H9 (cell line): ENCODE results near the gene P4HTM. TPM values are rescaled to one million over a fixed set of nuclear protein-coding genes. Genes with fewer than 3 reads are reported as not detected.

Experiments used
- DNase-seq: peaks from one replicate; pipeline ENCODE4 v3.0.0-alpha.2; 2017
- H2AFZ ChIP-seq: one replicate; pipeline ENCODE4 v1.6.1; 2013; ENCODE audit warnings: mild to moderate bottlenecking, low read length, control low read depth, moderate library complexity
- H2AK5ac ChIP-seq: 2 replicates; pipeline ENCODE4 v1.6.1; 2013; ENCODE audit warnings: low read length, control low read depth, mixed read lengths; ENCODE audit not compliant: insufficient read length
- H2BK120ac ChIP-seq: one replicate; pipeline ENCODE4 v1.6.1; 2013; ENCODE audit warnings: low read depth, mild to moderate bottlenecking, low read length, control low read depth, inconsistent platforms; ENCODE audit not compliant: poor library complexity, severe bottlenecking
- H2BK12ac ChIP-seq: 2 replicates; pipeline ENCODE4 v1.6.1; 2013; ENCODE audit warnings: low read length, control low read depth, mixed read lengths, low read depth; ENCODE audit not compliant: insufficient read length
- H2BK15ac ChIP-seq: 2 replicates; pipeline ENCODE4 v1.6.1; 2013; ENCODE audit warnings: low read depth, low read length, control low read depth
- H2BK20ac ChIP-seq: one replicate; pipeline ENCODE4 v1.6.1; 2013; ENCODE audit warnings: low read depth, mild to moderate bottlenecking, low read length, control low read depth, inconsistent platforms; ENCODE audit not compliant: poor library complexity, severe bottlenecking
- H2BK5ac ChIP-seq: 2 replicates; pipeline ENCODE4 v1.6.1; 2013; ENCODE audit warnings: low read length, control low read depth, mixed read lengths; ENCODE audit not compliant: insufficient read length
- H3K14ac ChIP-seq: 2 replicates; pipeline ENCODE4 v1.6.1; 2013; ENCODE audit warnings: low read length, control low read depth; ENCODE audit not compliant: insufficient read depth
- H3K18ac ChIP-seq: 2 replicates; pipeline ENCODE4 v1.6.1; 2013; ENCODE audit warnings: low read depth, mild to moderate bottlenecking, mixed read lengths, low read length, control low read depth; ENCODE audit not compliant: insufficient read length
- H3K23ac ChIP-seq: 2 replicates; pipeline ENCODE4 v1.6.1; 2013; ENCODE audit warnings: low read length, control low read depth, mixed read lengths, low read depth; ENCODE audit not compliant: insufficient read length
- H3K23me2 ChIP-seq: 2 replicates; pipeline ENCODE4 v1.6.1; 2013; ENCODE audit warnings: low read depth, mild to moderate bottlenecking, mixed read lengths, low read length, control low read depth; ENCODE audit not compliant: insufficient read length, poor library complexity, severe bottlenecking
- H3K27ac ChIP-seq: 2 replicates; pipeline ENCODE4 v1.5.1; 2013; ENCODE audit warnings: low read length, control low read depth, mixed read lengths, low read depth; ENCODE audit not compliant: insufficient read length
- H3K27me3 ChIP-seq: 2 replicates; pipeline ENCODE4 v1.6.1; 2013; ENCODE audit warnings: low read length, control low read depth, inconsistent platforms; ENCODE audit not compliant: insufficient read depth
- H3K4ac ChIP-seq: 2 replicates; pipeline ENCODE4 v1.6.1; 2013; ENCODE audit warnings: low read depth, mild to moderate bottlenecking, control low read depth, inconsistent platforms, low read length, moderate library complexity
- H3K4me1 ChIP-seq: 2 replicates; pipeline ENCODE4 v1.6.1; 2013; ENCODE audit warnings: low read length, control low read depth, inconsistent platforms; ENCODE audit not compliant: insufficient read depth
- H3K4me2 ChIP-seq: 2 replicates; pipeline ENCODE4 v1.6.1; 2013; ENCODE audit warnings: low read length, control low read depth, mixed read lengths; ENCODE audit not compliant: insufficient read length, insufficient read depth
- H3K56ac ChIP-seq: 2 replicates; pipeline ENCODE4 v1.6.1; 2013; ENCODE audit warnings: low read depth, mild to moderate bottlenecking, mixed read lengths, low read length, control low read depth; ENCODE audit not compliant: insufficient read length
- H3K79me1 ChIP-seq: 2 replicates; pipeline ENCODE4 v1.6.1; 2013; ENCODE audit warnings: low read depth, mild to moderate bottlenecking, moderate library complexity, low read length, control low read depth, inconsistent platforms; ENCODE audit not compliant: insufficient read depth, poor library complexity, severe bottlenecking
- H3K79me2 ChIP-seq: 2 replicates; pipeline ENCODE4 v1.6.1; 2013; ENCODE audit warnings: low read length, control low read depth, inconsistent platforms; ENCODE audit not compliant: insufficient read depth
- H3K9ac ChIP-seq: 2 replicates; pipeline ENCODE4 v1.6.1; 2013; ENCODE audit warnings: low read length, control low read depth, mixed read lengths; ENCODE audit not compliant: insufficient read length; ENCODE audit errors: extremely low read depth
- H3K9me3 ChIP-seq: one replicate; pipeline ENCODE4 v1.6.1; 2013; ENCODE audit warnings: low read depth, low read length, inconsistent platforms; ENCODE audit not compliant: control insufficient read depth
- H3T11ph ChIP-seq: one replicate; pipeline ENCODE4 v1.6.1; 2013; ENCODE audit warnings: mild to moderate bottlenecking, low read length, control low read depth, inconsistent platforms
- H4K20me1 ChIP-seq: one replicate; pipeline ENCODE4 v1.6.1; 2013; ENCODE audit not compliant: control insufficient read depth, insufficient read length, insufficient read depth
- H4K5ac ChIP-seq: 2 replicates; pipeline ENCODE4 v1.6.1; 2013; ENCODE audit warnings: low read depth, mild to moderate bottlenecking, mixed read lengths, low read length, control low read depth; ENCODE audit not compliant: insufficient read length
- H4K8ac ChIP-seq: replicated peaks from 2 replicates; pipeline ENCODE4 v1.6.1; 2013; ENCODE audit warnings: low read length, control low read depth, mixed read lengths, low read depth; ENCODE audit not compliant: insufficient read length
- H4K91ac ChIP-seq: 2 replicates; pipeline ENCODE4 v1.6.1; 2013; ENCODE audit warnings: low read depth, mild to moderate bottlenecking, moderate library complexity, mixed read lengths, low read length, control low read depth; ENCODE audit not compliant: insufficient read length
- H3K27ac Mint-ChIP-seq, 3 experiments: 2 replicates in 2 of 3; 3 replicates in 1 of 3; pipeline ENCODE4 v1.8.0; 2020 to 2021; ENCODE audit warnings: mixed read lengths in 3 of 3, mild to moderate bottlenecking in 1 of 3, moderate library complexity in 1 of 3
- H3K27me3 Mint-ChIP-seq: 2 replicates; pipeline ENCODE4 v1.8.0; 2021; ENCODE audit warnings: low read depth, mild to moderate bottlenecking, moderate library complexity, mixed read lengths
- H3K36me3 Mint-ChIP-seq, 3 experiments: 2 replicates in 2 of 3; 3 replicates in 1 of 3; pipeline ENCODE4 v1.8.0; 2020 to 2021; ENCODE audit warnings: low read depth in 3 of 3, mixed read lengths in 3 of 3; ENCODE audit not compliant: insufficient read depth in 1 of 3
- H3K4me1 Mint-ChIP-seq, 2 experiments: 2 replicates each; pipeline ENCODE4 v1.8.0; 2020; ENCODE audit warnings: mixed read lengths in 2 of 2
- H3K4me3 Mint-ChIP-seq, 2 experiments: 2 replicates in 1 of 2; 3 replicates in 1 of 2; pipeline ENCODE4 v1.8.0; 2020 to 2021; ENCODE audit warnings: mild to moderate bottlenecking in 2 of 2, mixed read lengths in 2 of 2, moderate library complexity in 1 of 2
- H3K9me3 Mint-ChIP-seq, 2 experiments: 2 replicates in 1 of 2; 3 replicates in 1 of 2; pipeline ENCODE4 v1.8.0; 2020; ENCODE audit warnings: mild to moderate bottlenecking in 2 of 2, mixed read lengths in 2 of 2, moderate library complexity in 1 of 2
- WGBS: extraction: QIAGEN DNeasy Blood & Tissue Kit; methylation state at CpG from one replicate; pipeline ENCODE4 v1.1.7; 2013; ENCODE audit warnings: missing lambda C conversion rate, low lambda C conversion rate, mixed read lengths; ENCODE audit not compliant: insufficient read length; ENCODE audit errors: extremely low coverage; 5-methylcytosine and 5-hydroxymethylcytosine counted together
- total RNA-seq: library from RNA; stranded (reverse); gene quantifications from 2 replicates; pipeline ENCODE4 v1.2.1, GENCODE V29; 2021
- TF ChIP-seq, protein P1 (sequence below): fragments of 200-600 bp; sonication (generic); conservative IDR thresholded peaks from 3 replicates; pipeline ENCODE4 v1.8.0; 2021; ENCODE audit warnings: antibody characterized with exemption, mild to moderate bottlenecking

Gene P4HTM
- total RNA-seq, 1 experiment from 2014 or later: 36.0 TPM

GRCh38 chr3:48945891-48946549 lies 44.0 kb upstream of the P4HTM start:
- peaks cover 13 to 17% (median 13%) of the 10 kb centered on the region in 3 experiments; a peak in 6 of 7 replicates for H3K36me3 Mint-ChIP-seq
- H2BK5ac ChIP-seq: no peak overlapping the region
- H4K8ac ChIP-seq: no peak overlapping the region
- DNase-seq: no peak
- no peaks in the 10 kb centered on the region for H4K20me1 ChIP-seq
- H2AK5ac ChIP-seq: no peak overlapping the region
- H4K5ac ChIP-seq: no peak overlapping the region
- no peaks in the 10 kb centered on the region for H3K4me1 ChIP-seq
- no peak overlapping the region for H3K23ac ChIP-seq
- H3K56ac ChIP-seq: no peak overlapping the region
- no peak overlapping the region for H3K27ac Mint-ChIP-seq
- no CpG with 5 or more reads among the region's 4 CpGs for WGBS
- H3K14ac ChIP-seq: no peak overlapping the region
- no peaks in the 10 kb centered on the region for H3K9me3 ChIP-seq
- H2BK120ac ChIP-seq: no peak overlapping the region
- H3K27me3 ChIP-seq: no peaks in the 10 kb centered on the region
- H3K4me2 ChIP-seq: no peak overlapping the region
- no peak overlapping the region for H3K4me3 Mint-ChIP-seq
- H3K4ac ChIP-seq: no peak overlapping the region
- H3K18ac ChIP-seq: no peak overlapping the region
- H2AFZ ChIP-seq: no peak overlapping the region
- H3K4me1 Mint-ChIP-seq: peaks cover 4 to 6% of the 10 kb centered on the region in 2 experiments; a peak in 3 of 4 replicates
- no peak overlapping the region for H4K91ac ChIP-seq
- no peaks in the 10 kb centered on the region for H3K9me3 Mint-ChIP-seq
- no peak overlapping the region for H3K9ac ChIP-seq
- H3K23me2 ChIP-seq: no peaks in the 10 kb centered on the region
- no peaks in the 10 kb centered on the region for H3K27me3 Mint-ChIP-seq
- no peak overlapping the region for H3T11ph ChIP-seq
- TF ChIP-seq, protein P1, sequence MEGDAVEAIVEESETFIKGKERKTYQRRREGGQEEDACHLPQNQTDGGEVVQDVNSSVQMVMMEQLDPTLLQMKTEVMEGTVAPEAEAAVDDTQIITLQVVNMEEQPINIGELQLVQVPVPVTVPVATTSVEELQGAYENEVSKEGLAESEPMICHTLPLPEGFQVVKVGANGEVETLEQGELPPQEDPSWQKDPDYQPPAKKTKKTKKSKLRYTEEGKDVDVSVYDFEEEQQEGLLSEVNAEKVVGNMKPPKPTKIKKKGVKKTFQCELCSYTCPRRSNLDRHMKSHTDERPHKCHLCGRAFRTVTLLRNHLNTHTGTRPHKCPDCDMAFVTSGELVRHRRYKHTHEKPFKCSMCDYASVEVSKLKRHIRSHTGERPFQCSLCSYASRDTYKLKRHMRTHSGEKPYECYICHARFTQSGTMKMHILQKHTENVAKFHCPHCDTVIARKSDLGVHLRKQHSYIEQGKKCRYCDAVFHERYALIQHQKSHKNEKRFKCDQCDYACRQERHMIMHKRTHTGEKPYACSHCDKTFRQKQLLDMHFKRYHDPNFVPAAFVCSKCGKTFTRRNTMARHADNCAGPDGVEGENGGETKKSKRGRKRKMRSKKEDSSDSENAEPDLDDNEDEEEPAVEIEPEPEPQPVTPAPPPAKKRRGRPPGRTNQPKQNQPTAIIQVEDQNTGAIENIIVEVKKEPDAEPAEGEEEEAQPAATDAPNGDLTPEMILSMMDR: no peak
- H3K79me2 ChIP-seq: no peaks in the 10 kb centered on the region; the same call in 1 of the 2 replicates
- no peak overlapping the region for H2BK20ac ChIP-seq
- H3K79me1 ChIP-seq: no peaks in the 10 kb centered on the region
- H2BK15ac ChIP-seq: no peak overlapping the region
- no peak overlapping the region for H2BK12ac ChIP-seq
- H3K27ac ChIP-seq: peak overlapping the region; percentile 26
